SKM-1 (cell line): ENCODE measurements around the gene LIMD2.

ENCODE experiments used
- DNase-seq: peaks from one replicate; lab custom pipeline; 2025; ENCODE audit not compliant: unreplicated experiment; lab: John Stamatoyannopoulos, UW

LIMD2 gene

DNA sequence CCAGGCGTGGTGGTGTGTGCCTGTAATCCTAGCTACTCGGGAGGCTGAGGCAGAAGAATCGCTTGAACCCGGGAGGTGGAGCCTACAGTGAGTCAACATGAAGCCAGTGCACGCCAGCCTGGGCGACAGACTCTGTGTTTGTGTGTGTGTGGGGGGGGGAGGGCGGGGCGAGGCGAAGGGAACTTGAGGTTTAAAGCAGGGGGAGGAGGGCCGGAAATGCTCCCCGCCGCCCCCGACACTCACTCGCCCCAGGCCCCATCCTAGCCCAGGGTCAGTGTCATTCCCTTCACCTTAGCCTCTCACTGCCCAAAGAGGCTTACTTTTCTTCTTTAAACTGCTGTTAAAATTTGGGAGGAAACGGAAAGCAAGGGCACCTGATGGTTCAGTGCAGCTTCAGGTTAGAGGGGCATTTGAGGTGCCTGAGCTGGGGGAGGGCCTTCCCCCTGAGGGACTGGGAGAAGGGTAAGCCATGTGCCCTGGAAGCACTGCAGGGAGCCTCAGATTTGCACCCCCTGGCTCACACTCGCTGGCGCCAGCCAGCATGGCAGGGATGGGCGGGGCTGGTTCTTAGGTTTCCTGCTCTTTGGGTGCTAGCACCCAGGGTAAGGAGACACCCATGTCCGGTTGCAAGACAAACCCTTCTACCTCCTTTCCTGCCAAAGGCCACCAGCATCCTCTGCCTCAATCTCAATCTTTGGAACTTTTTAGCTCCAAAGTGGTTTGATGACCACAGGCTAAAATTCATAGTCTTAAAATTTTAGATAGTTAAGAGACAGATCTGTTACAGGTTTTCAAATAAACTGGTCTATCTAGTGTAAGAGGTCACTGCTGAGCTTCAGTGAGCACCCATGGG, 2.2 kb upstream of the LIMD2 start:
- DNase-seq = peak; percentile 30

DNA sequence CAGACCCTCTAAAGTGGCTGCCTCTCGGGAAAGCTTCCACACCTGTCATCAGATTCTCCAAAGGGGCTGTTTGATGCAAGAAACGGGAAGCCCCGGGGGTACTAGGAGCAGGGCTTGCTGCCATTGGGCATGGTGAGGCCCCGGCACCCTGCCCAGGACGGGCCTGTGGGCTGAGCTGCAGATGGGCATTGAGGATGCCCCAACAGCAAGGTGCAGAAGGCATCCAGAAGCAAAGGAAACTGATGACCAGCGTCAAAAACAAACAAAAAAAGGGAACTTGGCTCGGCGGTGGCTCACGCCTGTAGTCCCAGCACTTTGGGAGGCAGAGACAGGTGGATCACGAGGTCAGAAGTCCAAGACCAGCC, 1.5 kb upstream of the LIMD2 start:
- DNase-seq = no peak

DNA sequence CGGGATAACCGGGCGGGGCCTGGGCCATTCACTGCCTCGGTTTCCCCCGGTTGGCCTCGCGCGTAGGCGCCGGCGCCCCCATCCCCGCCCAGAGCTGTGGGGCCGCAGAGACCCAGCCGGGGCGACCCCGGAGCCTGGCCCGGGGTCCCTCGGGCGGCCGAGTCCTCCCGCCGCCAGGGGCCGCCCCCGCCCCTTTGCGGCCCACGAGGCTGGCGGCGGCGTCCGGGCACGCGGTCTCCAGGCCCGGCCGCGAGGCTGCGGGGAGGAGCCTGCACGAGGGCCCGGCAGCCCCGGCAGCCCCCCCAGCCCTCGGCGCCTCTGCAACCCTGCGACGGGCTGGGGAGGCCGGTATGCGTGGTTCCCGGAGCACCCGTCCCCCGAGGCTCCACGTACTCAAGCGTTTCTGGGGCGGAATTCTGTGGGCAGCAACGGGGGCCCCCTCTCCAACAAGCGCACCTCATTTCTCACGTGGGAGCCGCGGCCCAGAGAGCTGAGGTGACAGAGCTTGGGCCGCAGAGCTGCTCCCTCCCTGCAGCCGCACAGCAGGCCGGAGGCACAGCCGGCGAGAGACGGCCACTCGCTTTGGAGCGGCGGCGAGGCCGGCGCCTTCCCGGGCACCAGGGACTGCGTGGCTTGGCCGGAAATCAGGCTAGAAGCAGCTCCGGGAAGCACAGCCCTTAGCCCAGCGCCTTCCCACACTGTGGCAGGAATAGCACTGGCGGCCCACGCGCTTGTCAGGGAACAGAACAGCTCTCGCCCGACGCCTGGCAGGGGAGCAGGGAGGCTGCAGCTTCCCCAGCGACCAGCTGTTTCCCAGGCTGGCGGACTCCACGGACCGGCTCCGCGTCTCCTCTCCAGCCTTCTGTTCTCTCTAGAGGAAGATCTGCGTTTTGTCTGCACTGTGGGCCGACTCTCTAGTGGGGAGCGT, 867 bp upstream of the LIMD2 start:
- no peak for DNase-seq

DNA sequence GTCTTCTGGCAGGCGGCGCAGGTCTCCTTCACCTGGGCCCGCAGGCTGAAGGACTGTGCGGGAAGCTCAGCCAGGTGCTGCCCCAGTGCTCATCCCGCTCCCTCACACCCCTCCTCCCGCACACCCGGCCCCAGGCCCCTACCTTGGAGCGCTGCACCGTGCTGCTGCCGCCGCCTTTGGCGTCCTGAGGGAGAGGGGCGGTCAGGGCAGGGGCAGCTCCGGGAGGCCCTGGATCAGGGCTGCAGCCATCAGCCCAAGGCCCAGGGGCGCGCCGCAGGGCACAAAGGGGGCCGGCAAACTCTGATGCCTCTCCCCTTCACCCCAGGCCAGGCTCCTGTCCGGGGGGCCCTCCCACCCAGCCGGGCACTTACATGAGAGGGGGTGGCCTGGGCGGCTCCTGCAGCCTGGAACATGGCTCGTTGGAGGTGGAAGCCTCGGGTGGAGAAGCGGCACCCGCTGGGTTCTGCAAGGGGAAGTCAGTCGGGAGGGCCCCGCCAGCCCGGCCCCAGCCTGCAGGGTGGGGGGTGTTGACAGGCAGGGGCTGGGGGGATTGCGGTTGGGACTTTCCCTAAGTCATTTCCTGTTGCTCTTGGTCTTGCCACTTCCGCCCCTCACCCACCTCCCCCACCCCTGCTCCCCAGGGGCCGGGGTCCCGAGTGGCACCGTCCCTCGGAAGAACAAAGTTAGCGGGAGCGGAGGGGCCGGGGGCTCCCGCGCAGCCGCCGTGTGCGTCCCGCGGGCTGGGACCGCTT, 863 bp downstream of the LIMD2 start:
- peak; percentile 31 for DNase-seq

DNA sequence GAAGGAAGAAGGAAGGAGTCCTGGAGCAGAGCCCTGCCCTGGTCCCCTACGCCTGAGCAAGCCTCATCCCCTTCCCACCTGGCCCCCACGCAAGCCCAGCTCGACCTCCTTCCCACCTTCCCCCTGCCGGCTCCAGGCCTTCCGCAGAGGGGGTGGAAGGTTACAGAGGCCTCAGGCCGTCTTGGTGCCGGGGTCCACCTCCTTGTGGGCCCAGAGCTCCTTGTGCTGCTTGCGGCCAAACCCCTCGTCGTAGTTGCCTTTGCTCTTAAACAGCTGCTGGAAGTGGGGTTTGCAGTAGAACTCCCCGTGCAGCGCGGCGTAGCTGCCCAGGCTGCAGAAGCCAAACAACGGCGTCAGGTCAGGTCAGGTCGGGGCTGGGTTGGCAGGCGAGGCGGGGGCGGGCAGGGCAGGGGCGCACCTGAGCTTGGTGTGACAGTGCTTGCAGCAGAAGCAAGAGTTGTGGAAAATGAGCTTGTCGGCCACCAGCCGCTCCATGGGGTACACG, 1.5 kb downstream of the LIMD2 start:
- DNase-seq = no peak

DNA sequence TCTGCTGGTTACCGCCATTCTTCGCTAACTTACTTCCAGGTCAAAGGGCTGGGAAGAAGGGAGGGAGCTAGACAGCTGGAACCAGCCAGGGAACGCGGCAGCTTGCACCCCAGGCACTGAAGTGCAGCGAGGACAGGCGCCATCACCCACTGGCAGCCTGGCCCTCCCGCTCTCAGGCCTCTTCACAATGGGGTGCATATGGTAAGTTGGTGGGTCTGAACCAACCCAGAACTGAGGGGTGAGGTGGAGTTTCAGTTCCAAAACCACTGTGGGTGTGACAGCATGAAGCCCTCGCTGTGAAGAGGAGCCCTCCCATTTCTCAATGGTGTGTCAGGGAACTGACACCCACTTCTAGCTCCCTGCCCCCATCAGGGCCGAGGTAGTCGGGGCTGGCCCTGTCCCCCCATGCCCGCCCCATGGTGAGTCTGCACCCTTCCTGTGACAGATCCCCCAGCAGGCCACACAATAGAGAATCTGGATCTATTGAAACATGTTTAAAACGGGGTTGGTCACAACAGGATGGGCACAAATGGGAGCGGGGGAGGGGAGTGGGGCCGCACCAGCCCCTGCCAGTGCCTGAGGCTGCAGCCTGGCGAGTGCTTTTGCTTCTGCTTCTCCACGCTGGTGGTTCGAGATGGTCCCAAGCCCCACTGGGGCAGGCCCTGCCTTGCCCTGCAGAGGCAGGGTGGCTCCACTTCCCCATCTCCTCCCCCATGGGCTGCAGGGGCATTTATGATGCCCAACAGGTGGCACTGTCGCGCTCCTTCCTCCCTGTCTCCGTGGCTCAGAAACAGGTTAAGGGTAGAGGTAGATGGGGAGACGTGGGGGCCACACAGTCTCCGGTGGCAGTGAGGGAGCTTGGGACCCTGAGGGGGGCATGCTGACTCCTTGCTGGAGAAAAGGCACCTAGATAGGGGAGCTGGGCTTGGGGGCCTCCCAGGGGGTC, 2.3 kb downstream of the LIMD2 start:
- DNase-seq = peak; percentile 64

DNA sequence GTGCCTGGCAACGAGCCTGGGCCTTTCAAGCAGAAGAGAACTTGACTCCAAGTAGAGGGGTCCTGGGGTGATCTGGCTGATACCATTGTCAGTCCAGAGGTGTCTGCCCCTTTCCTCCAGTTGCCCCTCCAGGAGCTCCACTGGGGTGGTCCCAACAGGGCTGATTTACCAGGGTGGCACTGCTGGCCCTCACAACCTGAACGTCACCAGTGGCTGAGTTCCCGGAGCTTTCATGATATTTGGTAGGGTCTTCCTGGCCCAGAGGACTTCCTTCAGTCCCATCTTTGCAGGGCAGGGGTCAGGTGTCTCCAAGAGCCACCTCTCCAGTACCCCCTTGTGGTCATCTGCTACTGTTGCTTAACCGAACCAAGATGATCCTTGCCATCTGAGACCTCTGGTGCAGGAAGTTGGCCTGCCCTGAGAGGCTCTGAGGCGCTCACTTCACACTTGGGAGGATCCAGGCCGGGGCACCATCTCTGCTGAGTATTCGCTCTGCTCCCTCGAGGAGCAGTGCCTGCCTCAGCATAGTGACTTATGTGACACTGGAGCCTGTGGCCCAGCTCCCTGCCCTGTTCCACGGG, 3.5 kb downstream of the LIMD2 start:
- DNase-seq = no peak

DNA sequence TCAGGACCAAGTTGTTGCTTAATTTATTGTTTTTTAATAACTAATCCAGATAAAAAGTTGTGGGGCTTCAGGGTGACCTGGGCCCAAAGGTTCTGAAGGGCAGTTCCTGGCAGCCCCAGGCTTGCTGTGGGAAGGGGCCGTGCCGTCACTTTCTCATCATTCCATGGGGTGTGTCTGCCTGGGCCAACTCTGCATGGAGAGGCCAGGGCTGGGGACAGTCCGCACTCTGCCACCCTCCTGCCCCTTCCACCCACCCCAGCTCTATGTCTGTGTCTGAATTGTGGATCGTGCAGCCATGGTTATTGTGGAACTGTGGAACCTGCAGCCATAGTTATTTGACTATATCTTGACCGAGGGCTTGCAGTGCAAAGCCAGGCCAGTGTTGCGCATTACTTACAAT, 4.0 kb downstream of the LIMD2 start:
- DNase-seq = no peak

DNA sequence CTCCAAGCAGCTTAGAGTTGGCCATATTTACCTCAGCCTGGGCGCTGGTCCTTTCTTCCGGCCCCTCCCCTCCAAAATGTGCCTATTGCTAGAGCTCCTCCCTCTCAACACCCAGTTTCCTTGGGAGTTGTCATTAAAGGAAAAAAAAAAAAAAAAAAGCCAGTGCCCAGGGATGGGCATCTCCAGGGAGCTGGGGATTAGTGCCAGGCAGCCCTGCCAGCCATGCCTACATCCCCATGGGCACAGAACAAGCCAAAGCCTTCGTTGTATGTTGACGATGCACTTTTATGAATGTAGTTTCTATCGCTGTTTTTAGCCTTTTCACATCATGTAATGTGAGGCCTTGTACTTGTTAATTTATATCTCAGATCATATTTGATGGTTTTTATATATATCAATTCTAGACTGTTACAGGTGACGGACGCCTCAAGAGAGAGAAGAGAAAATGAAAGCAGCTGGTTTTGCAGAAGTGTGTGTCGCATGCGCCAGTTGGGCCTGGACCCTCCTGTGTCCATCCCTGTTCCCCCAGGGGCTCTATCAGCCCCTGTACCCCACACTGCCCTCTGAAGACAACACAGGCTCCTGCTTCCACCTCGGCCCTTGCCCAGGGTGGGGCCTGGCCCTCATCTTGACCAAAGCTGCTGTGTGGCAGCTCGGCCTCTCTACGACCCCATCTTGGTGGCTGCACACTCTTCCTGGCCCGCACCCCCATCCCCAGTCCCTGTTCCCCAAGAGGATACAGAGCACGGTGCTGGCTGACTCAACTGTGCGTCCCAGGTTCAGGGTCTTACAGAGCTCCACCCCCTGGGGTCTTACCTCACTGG, 4.8 kb downstream of the LIMD2 start:
- DNase-seq = no peak

DNA sequence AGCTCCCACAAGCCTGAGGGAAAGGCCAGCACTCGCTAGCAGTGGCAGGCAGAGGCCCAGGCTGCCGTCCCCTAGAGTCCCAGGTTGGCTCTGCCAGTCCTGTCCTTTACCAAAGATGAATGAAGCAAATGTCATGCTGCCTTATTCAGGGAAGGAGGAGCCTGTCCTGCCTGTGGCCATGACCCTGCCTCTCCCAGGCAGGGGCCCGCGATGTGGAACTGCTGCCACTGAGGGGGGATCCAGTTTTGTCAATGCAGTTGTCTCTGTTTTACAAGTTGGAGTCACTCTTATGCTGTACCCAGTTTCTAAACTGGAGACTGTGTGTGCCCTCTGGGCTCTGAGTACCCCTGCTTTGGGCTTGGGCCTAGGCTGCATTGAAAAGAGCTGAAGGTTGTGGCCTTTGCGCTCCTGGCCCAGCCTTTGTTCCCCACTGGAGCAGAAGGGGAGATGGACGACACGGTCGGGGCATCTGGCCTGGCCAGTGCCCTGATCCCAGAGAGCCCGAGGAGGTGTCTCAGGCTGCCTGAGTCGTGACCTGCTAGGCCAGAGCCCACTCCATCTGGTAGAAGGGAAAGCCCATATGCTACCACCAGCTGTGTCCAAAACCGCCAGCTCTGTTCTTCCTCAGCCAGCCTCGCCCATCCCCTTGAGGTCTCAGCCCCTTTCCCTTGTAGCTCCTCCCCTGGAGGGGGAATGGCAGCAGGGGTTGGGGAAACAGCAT, 5.5 kb downstream of the LIMD2 start:
- DNase-seq = no peak

DNA sequence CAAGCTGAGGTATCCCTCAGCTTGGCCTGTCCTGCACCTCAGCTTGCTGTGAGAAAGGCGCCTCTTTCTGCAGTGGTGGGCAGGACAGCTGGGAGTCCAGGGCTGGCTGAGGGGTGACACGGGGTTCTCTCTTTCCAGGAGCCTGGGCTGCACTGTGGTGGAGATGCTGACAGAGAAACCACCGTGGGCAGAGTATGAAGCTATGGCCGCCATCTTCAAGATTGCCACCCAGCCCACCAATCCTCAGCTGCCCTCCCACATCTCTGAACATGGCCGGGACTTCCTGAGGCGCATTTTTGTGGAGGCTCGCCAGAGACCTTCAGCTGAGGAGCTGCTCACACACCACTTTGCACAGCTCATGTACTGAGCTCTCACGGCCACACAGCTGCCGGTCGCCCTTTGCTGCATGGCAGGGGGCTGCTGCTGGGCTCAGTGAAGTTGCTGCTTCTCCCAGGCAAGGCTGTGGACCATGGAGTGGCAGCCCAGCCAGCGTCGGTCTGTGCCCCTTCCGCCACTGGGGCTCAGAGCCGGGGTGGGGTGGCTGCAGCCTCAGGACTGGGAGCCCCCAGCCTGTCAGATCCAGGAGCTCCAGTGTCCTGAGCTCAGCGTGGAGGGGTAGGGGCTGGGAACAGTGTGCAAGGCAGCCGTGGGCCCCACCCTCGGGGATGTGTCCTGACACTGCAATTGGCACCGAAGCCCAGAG, 6.4 kb downstream of the LIMD2 start:
- DNase-seq = no peak

DNA sequence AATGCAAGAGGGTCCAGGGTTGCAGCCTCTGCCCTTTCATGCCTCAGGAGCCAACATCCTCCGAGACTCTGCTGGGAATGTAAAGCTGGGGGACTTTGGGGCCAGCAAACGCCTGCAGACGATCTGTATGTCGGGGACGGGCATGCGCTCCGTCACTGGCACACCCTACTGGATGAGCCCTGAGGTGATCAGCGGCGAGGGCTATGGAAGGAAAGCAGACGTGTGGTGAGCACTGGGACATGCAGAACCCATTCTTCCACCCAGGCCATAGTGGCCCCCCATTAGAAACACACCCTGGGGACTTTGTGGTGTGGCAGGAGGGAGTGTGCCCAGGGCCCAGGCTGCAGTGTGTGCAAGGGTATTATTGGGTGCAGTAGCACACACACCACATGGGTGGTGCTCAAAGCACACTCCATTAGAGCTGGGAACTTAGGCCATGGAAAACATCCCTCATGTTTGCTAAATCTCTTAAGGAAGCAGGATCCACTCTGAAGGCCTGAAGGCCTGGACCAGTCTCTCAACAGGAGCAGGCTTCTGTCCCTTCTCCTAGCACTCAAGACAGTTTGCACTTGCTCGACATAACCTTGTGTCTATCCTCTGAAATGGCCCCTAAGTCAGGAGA, 7.6 kb downstream of the LIMD2 start:
- DNase-seq = no peak

DNA sequence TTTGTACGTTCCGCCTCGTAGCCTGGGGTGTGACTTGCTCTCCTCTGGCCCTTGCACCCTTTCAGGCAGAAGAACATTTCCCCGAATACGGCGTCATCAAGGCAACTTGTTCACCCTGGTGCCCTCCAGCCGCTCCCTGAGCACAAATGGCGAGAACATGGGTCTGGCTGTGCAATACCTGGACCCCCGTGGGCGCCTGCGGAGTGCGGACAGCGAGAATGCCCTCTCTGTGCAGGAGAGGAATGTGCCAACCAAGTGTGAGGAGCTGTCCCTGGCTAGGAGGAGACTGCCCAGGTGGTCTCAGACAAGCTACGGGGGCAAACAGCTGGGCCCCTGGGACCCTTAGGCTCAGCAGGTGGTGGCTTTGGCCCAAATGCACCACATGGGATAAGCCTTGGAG, 10.4 kb downstream of the LIMD2 start:
- DNase-seq = no peak

DNA sequence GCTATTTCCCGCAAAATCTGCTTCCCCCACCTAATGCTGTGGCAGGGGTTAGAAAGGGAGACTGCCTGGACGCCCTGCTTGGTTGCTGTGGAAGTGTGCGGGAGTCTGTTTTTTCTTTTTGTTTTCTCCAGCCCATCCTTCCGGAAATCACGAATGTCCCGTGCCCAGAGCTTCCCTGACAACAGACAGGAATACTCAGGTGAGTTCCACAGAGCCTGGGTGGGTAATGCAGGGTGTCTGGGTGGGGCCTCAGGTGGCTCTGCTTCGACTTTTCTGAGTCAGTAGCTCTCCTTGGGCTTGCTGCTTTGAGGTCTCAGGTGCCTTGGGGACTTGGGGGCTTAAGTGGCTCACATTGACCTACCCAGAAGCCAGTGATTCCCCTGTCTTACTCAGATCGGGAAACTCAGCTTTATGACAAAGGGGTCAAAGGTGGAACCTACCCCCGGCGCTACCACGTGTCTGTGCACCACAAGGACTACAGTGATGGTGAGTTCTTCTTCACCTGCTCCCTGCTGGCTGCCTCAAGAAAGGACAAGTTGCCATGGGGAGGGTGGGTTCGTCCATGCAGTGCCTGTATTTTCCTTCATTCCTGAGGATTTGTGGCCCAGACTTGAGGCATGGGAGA, 11.4 kb downstream of the LIMD2 start:
- DNase-seq = no peak

DNA sequence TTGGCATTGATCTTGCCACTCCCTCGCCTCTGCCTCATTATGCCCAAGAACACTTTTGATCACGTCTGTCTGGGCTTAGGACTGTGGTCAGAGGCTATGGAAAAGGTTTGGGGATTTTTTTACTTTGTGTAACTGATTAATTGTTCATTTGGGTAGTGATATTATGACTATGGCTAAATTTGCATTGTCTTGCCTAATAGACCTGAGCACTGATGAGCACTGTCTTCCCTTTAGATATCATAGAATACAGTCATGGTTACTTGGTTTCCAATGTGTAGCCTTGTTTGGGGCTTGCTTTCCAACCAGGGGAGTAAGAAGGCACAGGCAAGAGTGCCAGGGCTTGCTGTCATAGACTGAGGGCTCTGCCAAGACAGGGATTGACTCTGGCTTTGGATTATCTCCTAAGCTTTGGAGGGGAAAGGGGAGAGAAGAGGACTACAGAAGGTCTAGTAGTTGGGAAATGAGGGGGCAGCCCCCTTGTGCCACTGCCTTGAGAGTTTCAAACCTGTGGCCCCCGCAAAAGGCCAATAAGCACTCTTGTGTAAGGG, 13.7 kb downstream of the LIMD2 start:
- no peak for DNase-seq

DNA sequence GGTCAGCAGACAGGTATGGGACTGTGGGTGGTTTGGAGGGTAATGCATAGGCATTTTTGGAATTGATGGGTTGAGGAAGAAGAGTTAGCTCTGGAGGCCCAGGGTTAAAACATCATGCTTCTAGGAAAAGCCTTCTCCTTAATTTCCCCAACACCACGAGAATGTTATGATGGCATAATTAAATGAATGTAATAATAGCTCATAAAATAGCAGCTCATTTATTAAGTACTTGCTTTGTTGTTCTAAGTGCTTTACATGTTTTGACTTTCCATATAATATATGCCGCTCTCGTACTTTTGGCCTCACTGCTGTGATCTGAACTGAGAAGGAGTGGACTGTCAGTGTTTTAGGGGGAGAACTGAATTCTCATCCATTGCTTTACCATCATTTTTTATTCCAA, 14.3 kb downstream of the LIMD2 start:
- DNase-seq = no peak
